Stimulated activated CD4-positive, alpha-beta T cell treated with anti-CD3 and anti-CD28 coated beads, Interleukin-1b, Interleukin-23, amount 100 ng/mL, for 24 hours (primary cell): Measurements from ENCODE around the gene GPR68.
"Not testable (repeated sequence)": the region's sequence is repeated elsewhere in the genome, so short reads cannot be mapped to it uniquely, and the experiment has no call there.

Experiments
- DNase-seq, 4 experiments: peaks; one replicate each; pipeline ENCODE4 v3.0.0-alpha.2; 2020; ENCODE audit warnings: low read depth in 4 of 4, low spot score in 1 of 4

The GPR68 gene

DNA sequence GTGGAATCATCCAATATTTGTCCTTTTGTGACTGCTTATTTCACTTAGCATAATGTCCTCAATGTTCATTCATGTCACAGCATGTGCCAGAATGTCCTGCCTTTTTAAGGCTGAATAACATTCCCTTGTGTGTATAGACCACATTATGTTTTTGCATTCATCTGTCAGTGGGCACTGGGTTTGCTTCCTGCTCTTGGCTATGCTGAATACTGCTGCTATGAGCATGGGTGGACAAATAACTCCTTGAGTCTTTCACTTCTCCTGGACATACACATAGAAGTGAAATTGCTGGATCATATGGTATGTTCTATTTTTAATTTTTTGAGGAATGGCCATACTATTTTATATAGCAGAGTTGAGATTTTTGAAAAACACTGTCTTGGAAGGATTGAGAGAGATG is 46.9 kb downstream of the GPR68 start:
- no peak for DNase-seq

GRCh38 chr14:91195881-91196280 is 48.6 kb downstream of the GPR68 start:
- no peak for DNase-seq

DNA sequence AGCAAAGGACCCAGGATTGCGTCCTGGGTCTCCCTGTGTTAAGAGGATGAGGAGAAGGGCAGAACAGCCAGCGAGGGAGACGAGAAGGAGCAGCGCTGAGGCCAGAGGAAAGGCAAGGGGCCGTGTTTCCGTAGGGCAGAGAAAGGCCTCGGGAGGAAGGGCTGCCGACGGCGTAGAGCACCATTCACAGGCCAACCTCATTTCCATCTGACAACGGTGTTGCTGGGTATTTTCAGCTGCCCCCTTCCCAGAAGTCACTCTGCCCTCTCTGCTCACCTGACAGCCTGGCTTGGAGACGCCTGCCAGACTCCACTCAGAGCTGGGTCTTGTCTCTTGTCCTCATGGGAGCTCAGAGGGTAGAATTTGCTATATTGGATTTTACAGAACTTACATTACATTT is 51.4 kb downstream of the GPR68 start:
- DNase-seq, result no peak

GRCh38 chr14:91190853-91191252 is 53.7 kb downstream of the GPR68 start:
- no peak for DNase-seq

DNA sequence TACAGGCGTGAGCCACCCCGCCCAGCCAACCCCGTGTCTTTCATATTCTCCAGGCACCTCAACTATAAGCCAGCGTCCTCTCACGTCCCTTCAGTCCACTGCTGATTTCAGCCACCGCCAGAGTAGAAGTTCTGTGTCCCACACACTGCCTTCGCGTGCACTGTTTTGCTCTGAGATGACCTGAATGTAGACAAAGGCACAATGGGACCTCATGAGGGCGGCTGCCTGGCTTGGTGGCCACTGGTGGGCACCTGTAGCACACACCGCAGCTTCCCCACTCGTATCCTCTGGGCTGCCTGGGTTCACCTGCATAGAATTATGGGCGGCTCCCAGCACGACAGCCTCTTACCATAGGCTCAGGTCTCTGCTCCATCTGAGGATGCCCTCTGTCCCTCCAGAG is 57.2 kb downstream of the GPR68 start:
- DNase-seq, result no peak

- no peak for DNase-seq
These were observed 57.9 kb downstream of the GPR68 start for GRCh38 chr14:91186515-91187066.

DNA sequence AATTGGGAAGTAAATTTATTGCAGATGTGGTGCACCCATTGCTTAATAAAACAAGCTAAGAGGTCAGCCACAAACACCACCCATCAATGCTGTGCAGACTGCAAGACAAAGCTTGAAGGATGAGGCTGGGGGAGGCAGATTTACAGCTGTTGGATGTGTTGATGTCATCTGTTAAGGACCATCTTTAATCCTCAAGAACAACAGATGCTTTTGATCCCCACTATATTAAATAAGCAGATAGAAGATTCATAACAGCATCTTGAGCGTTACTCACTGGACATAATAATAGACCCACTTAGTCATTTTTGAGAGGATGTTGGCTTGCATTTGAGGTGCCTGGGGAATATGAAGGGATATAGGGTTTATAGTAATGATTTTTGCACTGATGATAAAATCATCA is 58.8 kb downstream of the GPR68 start:
- no peak for DNase-seq

DNA sequence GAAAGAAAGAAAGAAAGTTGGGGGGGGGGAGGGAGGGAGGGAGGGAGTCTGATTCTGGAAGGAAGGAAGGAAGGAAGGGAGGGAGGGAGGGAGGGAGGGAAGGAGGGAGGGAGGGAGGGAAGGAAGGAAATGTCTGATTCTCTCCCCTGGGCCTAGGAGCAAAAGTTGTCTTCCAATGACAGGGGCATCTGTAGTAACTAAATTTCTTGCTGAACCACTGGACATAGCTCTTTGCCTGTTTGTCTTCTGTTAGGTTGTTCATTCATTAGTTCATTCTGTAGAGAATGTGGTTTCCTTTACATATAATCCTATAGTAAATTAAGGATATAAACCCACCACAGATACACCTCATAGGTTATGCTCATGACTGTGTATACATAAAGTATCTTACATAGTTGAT is 59.9 kb downstream of the GPR68 start:
- no peak for DNase-seq

- not testable (repeated sequence) for DNase-seq
These were observed 61.8 kb downstream of the GPR68 start for GRCh38 chr14:91182753-91183152.
